Measurements from ENCODE around the gene PASK.

Gene PASK

DNA sequence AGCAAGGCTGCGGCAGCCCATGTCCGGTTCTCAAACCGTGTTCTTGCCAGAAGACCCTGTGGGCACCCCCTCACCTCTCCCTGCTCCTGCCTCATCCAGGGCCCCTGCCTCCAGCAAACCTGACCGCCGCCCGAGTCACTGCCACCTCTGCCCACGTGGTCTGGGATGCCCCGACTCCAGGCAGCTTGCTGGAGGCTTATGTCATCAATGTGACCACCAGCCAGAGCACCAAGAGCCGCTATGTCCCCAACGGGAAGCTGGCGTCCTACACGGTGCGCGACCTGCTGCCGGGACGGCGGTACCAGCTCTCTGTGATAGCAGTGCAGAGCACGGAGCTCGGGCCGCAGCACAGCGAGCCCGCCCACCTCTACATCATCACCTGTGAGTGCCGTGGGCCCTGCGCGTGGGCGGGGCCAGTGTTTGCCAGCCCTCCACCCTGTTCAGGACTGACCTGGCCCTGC lies 79.4 kb downstream of the PASK start:
- in situ Hi-C loops (cut with HindIII; ENCODE audit: low sequenced_read_pairs) = no loop called here

DNA sequence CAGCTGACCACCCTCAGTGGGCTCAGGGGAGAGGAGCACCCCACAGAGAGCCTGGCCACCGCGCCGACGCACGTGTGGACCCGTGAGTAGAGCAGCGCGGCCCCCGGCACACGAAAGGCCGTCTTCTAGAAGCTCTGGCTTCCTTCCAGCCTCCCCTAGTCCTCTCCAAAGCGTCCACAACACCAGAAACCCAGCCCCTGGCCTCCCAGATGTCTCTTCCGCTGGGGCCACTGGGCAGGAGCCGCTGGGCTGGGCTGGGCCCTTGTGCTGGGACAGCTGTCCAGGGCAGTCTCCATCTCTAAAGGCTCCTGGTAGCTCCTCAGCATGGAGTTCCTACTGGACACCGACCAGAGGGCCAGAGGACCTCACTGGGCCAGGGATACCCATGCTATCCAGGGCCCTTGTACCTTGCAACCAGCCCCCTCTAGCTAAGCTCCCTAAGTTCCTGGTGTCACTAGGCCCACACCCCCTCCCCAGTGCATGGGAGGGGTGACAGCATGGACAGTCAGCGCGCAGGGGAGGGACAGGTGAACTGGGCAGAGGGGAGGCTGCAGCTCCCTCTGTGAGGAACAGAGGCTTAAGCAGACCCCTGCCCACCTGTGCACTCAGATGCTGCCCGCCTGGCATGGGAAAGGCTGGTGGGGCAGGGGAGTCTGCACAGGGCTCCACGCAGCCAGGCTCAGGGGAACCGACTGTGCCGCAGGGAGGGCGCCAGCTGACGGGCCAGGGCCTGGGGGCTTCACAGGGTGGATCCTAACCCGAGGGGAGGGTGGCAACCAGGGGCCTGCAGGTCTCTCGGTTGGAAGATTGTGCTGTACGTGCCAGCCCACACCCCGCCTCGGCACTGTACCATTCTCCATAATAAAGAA lies 80.1 kb downstream of the PASK start:
- in situ Hi-C loops (cut with HindIII; ENCODE audit: low sequenced_read_pairs) = no loop called here

DNA sequence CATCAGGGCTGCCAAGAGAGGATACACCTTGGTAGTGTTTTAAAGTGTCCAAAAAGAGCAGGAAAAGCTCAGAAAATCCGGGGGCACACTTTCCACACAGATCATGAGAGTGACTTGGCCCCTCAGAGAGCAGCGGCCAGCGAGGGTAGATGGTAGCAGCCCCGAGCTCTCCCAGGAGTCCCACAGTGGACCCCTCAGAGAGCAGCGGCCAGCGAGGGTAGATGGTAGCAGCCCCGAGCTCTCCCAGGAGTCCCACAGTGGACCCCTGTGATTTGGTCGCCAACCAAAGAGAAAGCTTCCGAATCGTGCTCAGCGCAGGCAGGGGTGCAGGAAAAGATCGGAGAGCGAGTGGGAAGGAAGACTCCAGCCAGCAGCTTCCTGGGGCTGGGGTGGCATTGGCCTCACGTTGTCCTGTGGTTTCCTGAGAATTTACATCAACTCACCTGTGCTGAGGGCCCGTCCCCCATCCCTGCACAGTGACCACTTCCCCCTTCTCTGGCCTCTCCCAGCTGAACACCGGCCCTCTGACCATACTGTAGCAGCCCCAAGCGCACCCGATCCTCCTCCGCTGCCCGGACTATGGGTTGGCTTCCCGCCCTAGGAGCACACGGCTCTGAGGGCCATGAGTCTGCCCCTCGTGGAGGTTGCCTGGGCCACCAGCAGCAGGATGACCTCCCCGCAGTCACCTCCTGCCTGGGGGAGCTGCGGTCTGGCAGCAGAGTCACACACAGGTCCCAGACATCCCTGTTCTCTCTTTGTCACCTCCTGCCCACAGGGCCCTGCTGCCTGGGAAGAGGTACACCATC lies 80.9 kb downstream of the PASK start:
- in situ Hi-C loops (cut with HindIII; ENCODE audit: low sequenced_read_pairs) = no loop called here

GRCh38 chr2:241067501-241068135 lies 81.7 kb downstream of the PASK start:
- in situ Hi-C loops (cut with HindIII; ENCODE audit: low sequenced_read_pairs) = no loop called here

GRCh38 chr2:241066893-241067341 lies 82.4 kb downstream of the PASK start:
- in situ Hi-C loops (cut with HindIII; ENCODE audit: low sequenced_read_pairs) = no loop called here

DNA sequence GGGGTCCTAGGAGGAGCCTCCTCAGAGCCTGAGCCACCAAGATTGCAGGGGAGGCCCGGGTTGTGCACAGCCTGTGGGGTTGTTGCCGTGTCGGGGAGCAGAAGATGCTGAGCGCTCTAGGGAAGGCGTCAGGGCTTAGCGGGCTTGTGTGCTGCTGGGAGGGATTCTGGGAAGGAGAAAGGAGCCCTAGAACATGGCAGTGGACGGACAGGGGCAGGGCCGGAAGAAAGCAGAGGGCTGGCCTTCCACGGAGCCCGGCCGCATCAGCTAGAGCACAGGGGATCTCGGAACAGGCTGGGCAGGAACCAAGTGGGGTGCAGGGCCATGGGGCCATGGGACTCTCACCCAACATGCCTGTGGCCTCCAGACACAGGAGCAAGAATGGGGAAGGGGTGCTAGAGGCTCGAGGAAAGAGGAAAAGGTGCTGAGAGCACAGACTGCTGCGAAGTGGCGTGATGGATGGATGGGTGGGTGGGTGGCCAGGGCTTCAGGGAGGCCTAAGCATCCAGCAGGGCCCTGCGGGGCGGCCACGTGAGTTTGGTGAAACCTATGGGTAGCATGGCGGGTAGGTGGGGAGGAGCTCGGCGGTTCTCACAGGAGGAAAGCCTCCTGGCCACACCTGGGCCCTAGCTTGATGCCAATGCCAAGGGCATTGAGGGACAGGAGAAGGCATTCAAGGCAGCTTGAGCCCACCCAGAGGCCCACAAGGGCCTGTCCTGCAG lies 82.9 kb downstream of the PASK start:
- in situ Hi-C loops (cut with HindIII; ENCODE audit: low sequenced_read_pairs) = no loop called here

- in situ Hi-C loops (cut with HindIII; ENCODE audit: low sequenced_read_pairs) = no loop called here
These were observed 83.9 kb downstream of the PASK start for GRCh38 chr2:241065355-241065803.

DNA sequence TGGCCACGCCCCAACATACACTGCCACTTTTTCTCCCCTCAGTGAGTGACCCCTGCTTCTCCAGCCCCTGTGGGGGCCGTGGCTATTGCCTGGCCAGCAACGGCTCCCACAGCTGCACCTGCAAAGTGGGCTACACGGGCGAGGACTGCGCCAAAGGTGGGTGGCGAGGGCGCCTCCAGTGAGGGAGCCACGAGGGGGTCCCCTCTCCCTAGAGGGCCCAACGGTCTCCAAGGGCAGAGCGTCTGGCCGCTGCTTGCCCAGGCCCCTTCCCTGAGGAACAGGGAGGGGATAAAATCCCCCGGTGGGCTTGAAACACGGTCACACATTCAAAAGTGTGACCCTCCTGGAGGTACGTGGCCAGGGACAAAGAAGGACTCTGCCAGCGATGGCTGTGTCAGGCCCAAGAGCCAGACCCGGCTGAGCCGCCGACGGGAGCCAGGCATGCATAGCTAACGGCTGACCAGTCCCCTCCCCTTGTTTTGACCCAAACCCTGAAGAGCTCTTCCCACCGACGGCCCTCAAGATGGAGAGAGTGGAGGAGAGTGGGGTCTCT lies 84.4 kb downstream of the PASK start:
- in situ Hi-C loops (cut with HindIII; ENCODE audit: low sequenced_read_pairs) = no loop called here

- in situ Hi-C loops (cut with HindIII; ENCODE audit: low sequenced_read_pairs) = no loop called here
These were observed 85.1 kb downstream of the PASK start for GRCh38 chr2:241064008-241064801.

GRCh38 chr2:241063587-241063986 lies 85.7 kb downstream of the PASK start:
- in situ Hi-C loops (cut with HindIII; ENCODE audit: low sequenced_read_pairs) = no loop called here

GRCh38 chr2:241063093-241063551 lies 86.2 kb downstream of the PASK start:
- in situ Hi-C loops (cut with HindIII; ENCODE audit: low sequenced_read_pairs) = no loop called here

GRCh38 chr2:241062389-241063092 lies 86.7 kb downstream of the PASK start:
- in situ Hi-C loops (cut with HindIII; ENCODE audit: low sequenced_read_pairs) = no loop called here

GRCh38 chr2:241061275-241061674 lies 88.0 kb downstream of the PASK start:
- in situ Hi-C loops (cut with HindIII; ENCODE audit: low sequenced_read_pairs) = no loop called here

All from endothelial cell of hepatic sinusoid (primary cell).